Stimulated activated CD8-positive, alpha-beta memory T cell treated with anti-CD3 and anti-CD28 coated beads, Interleukin-4, amount 100 ng/mL, for 4 hours (primary cell): ENCODE measurements around the gene FILIP1.

Source experiments
- DNase-seq, 2 donors: peaks; one replicate each; pipeline ENCODE4 v3.0.0-alpha.2; 2020; ENCODE audit warnings: low read depth in 2 of 2, low spot score in 1 of 2

The FILIP1 gene

DNA sequence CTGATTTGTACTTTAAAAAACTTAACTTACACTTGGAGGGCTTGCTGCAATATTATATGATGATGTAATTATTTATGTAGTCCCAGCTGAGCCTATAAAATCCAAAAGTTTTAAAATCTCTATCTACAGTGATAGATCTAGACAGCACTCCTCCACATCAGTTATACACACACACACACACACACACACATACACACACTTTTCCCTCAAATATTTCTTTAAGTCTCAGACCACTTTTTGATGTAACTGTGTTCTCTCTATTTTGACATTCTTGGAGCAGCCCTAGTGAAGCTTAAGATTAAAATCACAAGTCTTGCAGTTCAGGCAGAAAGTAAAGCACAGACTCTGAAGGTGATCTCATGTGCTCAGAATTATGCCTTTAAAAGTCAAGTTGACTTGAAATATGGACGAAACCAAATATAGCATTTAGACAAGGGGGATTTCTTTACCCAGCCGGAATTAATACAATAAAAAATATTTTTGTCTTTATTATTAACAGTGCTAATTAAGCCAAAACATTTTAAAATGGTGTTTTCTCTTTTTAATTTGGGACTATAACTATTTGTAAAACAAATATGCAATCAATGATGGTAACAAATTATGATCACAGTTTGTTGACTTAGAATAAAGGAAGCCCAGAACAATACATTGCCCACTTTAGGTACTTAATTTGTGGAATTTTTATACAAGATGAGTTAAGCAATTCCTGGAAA is 145.5 kb downstream of the FILIP1 start:
- DNase-seq: no peak

DNA sequence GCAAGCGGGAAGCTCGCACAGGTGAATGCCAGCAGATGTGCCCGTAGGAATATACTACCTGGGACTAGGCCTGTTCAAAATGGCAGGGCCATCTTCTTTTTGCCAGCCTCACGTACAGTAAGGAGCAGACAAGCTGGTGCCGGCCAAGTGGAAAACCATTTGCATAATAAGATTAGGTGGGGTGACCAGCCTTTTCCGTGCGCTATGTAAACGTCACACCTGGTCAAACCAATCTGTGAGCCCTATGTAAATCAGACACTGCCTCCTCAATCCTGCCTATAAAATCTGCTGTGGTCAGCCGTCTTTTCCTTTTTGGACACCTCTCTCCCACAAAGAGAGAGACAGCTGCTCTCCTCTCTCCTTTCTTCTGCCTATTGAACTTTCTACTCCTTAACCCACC is 148.2 kb downstream of the FILIP1 start:
- no peak for DNase-seq

DNA sequence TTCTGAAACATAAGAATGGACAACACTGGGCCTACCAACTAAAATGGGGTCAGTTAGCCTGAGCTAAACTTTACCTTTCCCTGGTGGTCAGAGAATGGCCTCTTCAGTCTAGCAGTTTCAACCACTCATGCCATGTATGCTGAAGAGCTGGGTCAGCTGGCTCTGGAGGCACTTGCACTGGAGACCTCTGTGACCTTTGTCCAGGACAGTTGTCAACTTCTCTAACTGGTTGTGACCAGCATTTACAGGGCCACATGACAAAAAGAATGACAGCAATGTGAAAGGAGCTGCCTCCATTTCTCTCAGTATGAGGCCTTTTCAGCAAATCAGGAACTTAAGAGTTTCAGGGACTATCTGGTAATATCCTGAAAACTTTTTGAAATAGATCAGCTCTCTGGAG is 149.1 kb downstream of the FILIP1 start:
- no peak for DNase-seq

DNA sequence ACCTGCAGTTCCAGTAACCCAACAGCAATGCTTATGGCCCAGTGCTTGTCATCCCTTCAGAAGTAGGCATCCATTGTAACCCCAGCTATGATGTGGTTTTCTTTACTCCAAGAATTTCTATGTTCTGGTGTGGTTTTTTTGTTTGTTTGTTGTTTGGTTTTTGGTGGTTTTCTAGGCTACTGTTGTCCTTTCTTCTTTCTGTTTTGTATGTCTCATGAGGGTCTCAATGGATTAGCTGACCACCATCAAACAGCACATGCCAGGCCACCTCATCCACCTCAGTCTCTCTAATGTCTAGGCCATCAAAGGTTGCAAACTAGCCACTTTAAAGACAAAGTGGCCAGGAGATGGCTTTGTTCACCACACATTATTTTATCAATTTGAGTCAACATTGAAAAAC is 149.6 kb downstream of the FILIP1 start:
- DNase-seq: no peak

GRCh38 chr6:75337835-75338580 is 155.6 kb downstream of the FILIP1 start:
- no peak for DNase-seq

DNA sequence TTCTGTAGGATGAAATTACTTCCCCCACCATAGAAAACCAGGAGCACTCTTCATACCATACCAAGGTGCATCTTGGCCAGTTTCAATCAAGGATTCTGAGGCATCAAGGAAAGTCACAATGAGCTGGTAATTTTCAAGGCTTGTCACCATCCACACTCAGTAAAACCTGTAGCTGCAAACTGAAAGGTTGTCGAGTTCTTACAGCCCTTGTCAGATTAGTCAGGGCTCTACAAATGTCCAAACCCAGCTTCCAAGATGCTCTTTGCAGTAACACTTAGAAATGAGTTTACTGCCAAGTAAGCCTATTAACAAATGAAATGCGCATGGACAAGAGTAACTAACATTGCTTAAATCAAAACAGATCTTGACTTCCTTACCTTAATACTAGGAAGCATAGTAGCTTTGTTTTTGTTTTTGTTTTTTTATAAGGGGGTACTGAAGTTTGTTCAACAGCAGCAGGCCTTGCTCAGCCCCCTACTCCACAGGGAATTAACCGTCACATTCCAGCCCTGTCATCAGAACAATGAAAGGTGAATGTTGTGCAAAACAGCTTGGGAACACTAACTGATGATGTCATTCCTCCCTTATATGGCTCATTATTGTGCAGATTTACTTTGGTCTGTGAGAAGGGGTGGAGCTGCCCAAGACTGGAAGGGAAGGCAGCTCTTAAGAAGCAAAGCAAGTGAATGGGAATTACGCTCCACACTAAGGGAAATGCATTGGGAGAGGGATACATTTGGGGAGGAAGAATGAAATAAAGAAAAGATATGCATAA is 159.1 kb downstream of the FILIP1 start:
- DNase-seq: no peak

DNA sequence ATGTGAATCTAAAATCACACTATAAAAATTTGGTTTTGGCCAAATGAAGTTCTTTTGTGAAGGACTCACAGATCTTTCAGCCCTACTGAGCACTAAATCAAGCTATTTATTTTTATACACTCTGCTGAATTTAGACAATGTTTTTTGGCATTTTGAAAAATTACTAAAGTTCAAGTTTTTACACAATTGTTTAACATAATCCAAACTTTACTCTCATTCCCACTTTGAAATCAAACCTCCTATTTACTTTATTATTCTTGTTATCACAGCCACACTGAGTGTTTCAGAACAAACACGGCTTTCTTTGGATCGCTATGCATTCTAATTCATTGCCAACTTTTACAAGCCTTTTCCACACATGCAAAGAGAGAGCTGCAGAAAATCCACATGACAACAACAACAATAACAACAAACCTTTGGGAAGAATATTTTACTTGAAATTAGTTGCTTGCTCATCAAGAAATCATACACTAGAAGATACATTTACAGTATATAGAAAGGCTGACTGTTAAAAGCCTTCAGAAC is 159.9 kb downstream of the FILIP1 start:
- DNase-seq: no peak

- no peak for DNase-seq
Observed at GRCh38 chr6:75331151-75331550, 162.4 kb downstream of the FILIP1 start.

GRCh38 chr6:75329703-75330102 is 163.9 kb downstream of the FILIP1 start:
- no peak for DNase-seq

DNA sequence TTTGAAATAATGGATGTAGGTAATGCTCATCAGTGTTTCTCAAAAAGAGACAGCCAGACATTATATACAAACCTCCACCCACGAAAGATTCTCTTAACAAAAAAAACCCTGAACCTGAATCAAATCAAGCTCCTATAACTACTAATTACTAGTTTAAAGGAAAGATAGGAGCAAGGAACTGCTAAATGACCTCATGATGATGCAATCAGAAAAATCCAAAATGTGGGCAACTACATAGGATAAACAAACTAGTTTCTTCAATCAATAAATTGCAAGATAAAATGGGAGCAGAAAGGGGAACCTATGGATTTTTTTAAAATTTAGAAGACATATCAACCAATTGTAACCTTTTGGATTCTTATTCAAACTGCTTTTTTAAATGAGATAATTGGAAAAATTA is 165.8 kb downstream of the FILIP1 start:
- no peak for DNase-seq

- DNase-seq: no peak
Observed at GRCh38 chr6:75326557-75327258, 166.9 kb downstream of the FILIP1 start.

GRCh38 chr6:75318900-75319299 is 174.7 kb downstream of the FILIP1 start:
- DNase-seq: no peak

DNA sequence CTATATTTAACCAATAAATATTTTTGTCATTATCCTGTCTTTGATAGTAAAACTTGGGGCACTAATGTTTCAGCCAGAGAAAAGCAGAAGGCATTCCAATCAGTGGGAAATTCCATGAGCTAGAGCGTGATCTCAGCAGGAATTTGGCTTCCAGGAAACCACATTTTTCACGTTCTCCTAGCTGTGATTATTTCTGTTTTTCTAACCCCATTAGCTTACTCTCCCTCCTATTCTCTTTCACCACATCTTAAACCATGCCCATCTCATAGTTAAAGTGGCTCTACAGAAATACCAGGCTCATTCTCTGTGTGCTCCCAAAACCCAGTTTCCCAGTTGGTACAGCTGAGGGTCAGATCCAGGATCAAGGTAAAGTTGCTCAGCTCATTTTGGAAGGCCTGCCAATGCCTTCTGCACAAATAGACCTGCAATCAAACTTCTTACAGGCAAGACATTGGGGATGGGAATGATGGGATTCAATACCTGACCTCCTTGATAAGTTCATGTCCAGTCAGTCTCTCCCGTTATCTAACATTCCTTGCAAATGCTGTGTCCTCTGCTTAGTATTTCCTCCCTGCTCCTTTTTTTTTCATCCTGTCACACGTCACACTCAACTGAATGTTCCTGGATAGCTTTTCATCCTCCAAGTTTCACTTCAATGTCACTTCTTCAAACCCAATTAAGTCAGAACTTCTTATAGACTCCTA is 175.9 kb downstream of the FILIP1 start:
- DNase-seq: no peak

DNA sequence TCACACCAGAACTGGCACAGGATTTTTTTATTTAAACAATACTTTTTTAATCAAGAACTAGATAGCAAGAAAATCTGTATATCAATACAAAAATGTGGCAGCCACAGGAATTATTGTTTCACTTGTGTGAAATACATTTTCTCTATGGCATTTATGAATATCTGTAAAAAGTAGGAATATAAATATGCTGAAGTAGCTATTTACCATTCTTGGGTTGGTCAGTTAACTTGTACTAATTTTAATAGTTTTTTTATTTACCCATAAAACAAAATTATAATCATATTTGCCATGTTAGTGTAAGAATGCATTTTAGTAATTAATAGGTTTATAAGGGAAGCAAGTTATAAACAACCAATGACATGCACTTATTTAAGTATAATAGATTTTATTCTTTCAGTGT is 177.6 kb downstream of the FILIP1 start:
- DNase-seq: no peak

DNA sequence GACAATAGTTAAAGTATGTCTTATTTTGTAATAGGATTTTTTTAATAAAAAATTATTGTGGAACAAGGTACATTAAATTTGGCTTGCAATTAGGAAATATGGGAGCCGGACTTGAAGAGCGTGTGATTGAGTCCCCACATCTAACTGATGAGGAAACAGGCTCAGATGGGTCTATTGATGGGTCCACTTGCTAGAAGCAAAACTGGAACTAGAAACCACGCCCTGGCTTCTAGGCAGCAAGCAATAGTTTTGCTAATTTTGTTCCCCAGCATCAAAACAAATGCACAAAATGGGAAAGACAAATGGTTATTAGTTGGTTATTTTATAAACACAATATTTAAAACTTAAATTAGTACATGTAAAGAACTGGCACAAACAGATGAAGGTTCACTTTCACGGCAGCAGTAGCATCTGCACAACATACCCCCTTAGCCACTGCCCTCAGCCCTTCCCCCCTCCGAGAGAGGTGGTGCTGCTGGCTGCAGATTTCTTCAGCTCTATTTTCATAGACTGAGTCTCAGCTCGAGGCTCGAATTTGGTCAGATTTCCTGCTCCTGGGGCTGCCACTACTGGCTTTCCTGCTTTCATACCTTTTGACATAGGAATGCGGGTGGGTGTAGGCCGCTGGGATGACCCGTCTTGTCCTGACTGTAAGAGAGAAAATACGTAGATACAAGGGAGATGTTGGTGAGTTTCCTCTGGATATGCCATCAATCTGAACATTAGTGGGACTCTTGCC is 185.2 kb downstream of the FILIP1 start:
- DNase-seq: no peak

DNA sequence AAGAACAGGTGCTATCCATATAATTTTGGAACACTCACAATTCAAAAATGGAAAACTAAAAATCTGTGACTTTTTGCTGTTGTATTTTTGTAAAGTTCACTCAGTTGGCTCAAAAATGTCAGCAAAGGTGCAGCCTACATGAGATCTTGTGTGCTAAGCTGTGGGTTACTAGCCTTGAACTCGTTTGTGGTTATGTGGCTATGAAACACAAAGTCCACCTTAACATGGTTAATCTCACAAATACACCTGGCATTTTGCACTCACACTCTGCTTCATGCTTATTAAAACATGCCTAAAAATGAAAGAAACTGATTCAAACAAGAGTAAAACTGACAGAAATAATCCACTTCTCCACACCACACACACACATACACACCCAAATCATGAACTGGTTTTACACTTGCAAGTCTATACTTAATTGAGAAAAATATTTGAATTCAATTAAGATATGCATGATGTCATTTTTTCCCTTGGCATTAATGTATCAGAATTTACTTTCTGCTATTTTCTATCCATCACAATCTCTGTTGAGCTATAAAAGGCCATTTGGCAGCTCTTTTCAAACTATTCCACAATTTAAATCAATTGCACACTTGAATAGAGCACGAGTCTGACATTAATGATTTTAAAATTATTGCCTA is 186.1 kb downstream of the FILIP1 start:
- DNase-seq: no peak

GRCh38 chr6:75306064-75306463 is 187.5 kb downstream of the FILIP1 start:
- no peak for DNase-seq

DNA sequence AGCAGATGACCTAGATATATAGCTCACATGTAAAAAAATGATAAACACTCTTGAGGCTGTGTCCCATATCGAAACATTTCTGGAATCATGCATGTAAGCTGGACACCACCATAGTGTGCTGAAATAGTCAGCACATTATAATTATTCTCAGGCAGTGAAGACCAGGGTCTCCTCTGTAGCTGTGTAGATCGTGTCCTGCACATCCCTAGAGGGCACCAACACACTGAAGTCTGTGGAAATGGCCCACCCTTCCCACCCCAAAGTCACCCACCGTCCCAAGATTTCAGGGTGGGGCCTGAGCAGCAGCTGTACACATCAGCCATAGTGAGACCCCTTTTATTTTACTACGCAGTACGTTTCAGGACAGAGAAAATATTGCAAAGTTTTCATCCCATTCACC is 188.0 kb downstream of the FILIP1 start:
- DNase-seq: no peak

DNA sequence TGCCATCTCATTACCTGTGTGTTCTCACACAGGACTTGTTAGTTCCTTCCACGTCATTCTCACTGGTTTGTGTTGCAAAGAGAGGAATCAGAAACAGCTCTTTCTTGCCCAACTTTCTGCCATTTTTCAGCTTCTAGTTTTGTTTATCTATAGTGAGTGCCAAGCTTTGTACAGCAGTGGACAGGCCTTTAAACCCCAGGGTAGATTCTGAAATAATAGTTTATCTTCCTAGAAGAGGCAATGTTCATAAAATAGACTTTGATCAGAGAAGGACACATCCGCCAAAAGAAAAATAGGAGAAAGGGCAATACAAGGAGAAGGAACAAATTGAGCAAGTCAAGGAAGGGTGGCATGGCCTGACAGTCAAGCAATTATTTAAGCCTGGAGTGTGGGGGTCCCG is 191.3 kb downstream of the FILIP1 start:
- DNase-seq: no peak
